GM19468 (cell line): ENCODE data around the gene MAP3K5.
"Not testable (repeated sequence)": the region's sequence is repeated elsewhere in the genome, so short reads cannot be mapped to it uniquely, and the experiment has no call there.

Experiments
- ATAC-seq: cut with Tn5 transposase; IDR thresholded peaks from one replicate; pipeline ENCODE4 v1.9.1; 2021; ENCODE audit warnings: mild to moderate bottlenecking, moderate library complexity, moderate number of reproducible peaks; ENCODE audit not compliant: unreplicated experiment; ENCODE audit errors: extremely low read depth

Gene MAP3K5

GRCh38 chr6:136699358-136699757, 92.9 kb downstream of the MAP3K5 start:
- no peak for ATAC-seq

GRCh38 chr6:136696783-136697364, 95.4 kb downstream of the MAP3K5 start:
- no peak for ATAC-seq

- ATAC-seq = no peak
These were observed 96.0 kb downstream of the MAP3K5 start for GRCh38 chr6:136696238-136696637.

- ATAC-seq = no peak
These were observed 96.9 kb downstream of the MAP3K5 start for GRCh38 chr6:136695412-136695811.

- no peak for ATAC-seq
These were observed 99.2 kb downstream of the MAP3K5 start for GRCh38 chr6:136693090-136693489.

- ATAC-seq = not testable (repeated sequence)
These were observed 104.4 kb downstream of the MAP3K5 start for GRCh38 chr6:136687894-136688293.

- ATAC-seq = no peak
These were observed 106.7 kb downstream of the MAP3K5 start for GRCh38 chr6:136685540-136686108.

GRCh38 chr6:136684466-136684865, 107.8 kb downstream of the MAP3K5 start:
- ATAC-seq = no peak

GRCh38 chr6:136683209-136683941, 108.9 kb downstream of the MAP3K5 start:
- no peak for ATAC-seq

- ATAC-seq = no peak
These were observed 110.0 kb downstream of the MAP3K5 start for GRCh38 chr6:136682292-136682691.

GRCh38 chr6:136677822-136678221, 114.5 kb downstream of the MAP3K5 start:
- no peak for ATAC-seq

- no peak for ATAC-seq
These were observed 114.9 kb downstream of the MAP3K5 start for GRCh38 chr6:136677344-136677743.

GRCh38 chr6:136676075-136676474, 116.2 kb downstream of the MAP3K5 start:
- ATAC-seq = no peak

GRCh38 chr6:136673571-136673970, 118.7 kb downstream of the MAP3K5 start:
- ATAC-seq = no peak

GRCh38 chr6:136672144-136672543, 120.1 kb downstream of the MAP3K5 start:
- no peak for ATAC-seq

- no peak for ATAC-seq
These were observed 123.0 kb downstream of the MAP3K5 start for GRCh38 chr6:136669299-136669699.

GRCh38 chr6:136668571-136668970, 123.7 kb downstream of the MAP3K5 start:
- ATAC-seq = no peak

GRCh38 chr6:136666041-136666440, 126.2 kb downstream of the MAP3K5 start:
- ATAC-seq = no peak

GRCh38 chr6:136662347-136663237, 129.7 kb downstream of the MAP3K5 start:
- ATAC-seq = no peak

- no peak for ATAC-seq
These were observed 131.6 kb downstream of the MAP3K5 start for GRCh38 chr6:136660727-136661126.
